Testis (tissue), 2 donors: Measurements from ENCODE around the gene SASH1.

Experiments
- CTCF ChIP-seq, 3 experiments: fragments of 450-650 bp in 2 of 3; fragments of 200-600 bp in 1 of 3; sonication (generic) in 1 of 3; IDR thresholded peaks; one replicate each; pipeline ENCODE4 v1.5.1; 2016 to 2019; ENCODE audit warnings: antibody characterized with exemption in 3 of 3, mild to moderate bottlenecking in 2 of 3, moderate library complexity in 1 of 3
- POLR2A ChIP-seq: fragments of 450-650 bp; IDR thresholded peaks from one replicate; pipeline ENCODE4 v1.6.1; 2017; ENCODE audit warnings: antibody characterized with exemption, mild to moderate bottlenecking, moderate library complexity

DNA sequence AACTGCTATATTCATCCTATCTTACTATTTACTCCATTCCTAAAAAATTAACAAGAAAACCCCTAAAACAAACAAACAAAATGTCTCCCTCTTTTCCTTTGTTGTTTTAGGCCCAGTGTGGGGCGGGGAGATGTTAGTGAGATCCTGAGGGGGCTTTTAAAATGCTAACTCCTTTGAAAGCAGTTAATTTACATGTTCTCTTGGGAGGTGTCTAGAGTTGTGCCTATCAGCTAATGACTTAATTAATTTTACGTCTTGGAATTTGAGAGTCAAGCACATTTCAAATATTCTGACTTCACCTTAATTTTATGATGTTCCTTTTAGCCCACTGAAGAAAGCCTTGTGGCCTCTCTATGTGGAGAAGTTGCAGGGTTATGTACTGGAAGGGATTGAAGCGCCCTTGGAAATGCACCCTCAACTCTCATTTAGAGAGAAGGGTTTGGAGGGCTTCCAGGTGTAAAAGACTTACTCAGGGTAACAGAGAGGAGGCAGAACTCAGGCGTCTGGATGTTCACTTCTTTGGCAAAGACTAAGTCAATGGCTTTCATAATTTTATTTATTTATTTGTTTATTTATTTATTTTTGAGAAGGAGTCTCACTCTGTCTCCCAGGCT, 4.9 kb downstream of the SASH1 start:
- TF ChIP-seq POLR2A (no peak), CTCF (IDR thresholded peaks at IDR 0.05) (no peak)
